CD1c-positive myeloid dendritic cell (primary cell): ENCODE results near the gene CRTC1.

Experiments
- DNase-seq: peaks from one replicate; pipeline ENCODE4 v3.0.0-alpha.2; 2016; ENCODE audit errors: extremely low spot score

The CRTC1 gene

DNA sequence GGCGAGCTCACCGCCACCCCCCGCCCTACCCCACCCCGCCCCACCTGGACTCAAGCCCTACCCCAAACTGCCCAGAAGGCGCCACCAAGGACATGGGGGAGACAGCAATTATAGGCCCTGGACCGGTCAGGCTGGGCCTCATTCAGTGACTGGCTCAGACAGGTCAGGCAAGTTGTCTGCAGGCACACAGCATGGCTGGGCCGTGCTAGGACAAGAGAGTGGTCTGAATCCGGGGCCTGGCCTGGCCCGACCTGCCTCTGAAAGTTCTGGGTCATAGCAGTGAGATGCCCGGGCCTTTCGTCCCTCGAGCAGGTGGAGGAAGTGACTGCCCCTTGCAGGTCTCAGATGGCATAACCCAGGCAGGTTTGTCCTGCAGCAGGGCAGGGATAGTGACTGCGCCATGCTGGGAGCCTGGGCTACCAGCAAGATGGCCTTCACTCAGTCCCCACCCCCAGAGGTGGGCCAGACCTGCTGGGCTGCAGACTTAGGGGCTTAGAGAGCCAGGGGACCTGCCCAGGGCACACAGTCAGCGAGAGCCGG, 86.6 kb downstream of the CRTC1 start:
- DNase-seq: no peak

DNA sequence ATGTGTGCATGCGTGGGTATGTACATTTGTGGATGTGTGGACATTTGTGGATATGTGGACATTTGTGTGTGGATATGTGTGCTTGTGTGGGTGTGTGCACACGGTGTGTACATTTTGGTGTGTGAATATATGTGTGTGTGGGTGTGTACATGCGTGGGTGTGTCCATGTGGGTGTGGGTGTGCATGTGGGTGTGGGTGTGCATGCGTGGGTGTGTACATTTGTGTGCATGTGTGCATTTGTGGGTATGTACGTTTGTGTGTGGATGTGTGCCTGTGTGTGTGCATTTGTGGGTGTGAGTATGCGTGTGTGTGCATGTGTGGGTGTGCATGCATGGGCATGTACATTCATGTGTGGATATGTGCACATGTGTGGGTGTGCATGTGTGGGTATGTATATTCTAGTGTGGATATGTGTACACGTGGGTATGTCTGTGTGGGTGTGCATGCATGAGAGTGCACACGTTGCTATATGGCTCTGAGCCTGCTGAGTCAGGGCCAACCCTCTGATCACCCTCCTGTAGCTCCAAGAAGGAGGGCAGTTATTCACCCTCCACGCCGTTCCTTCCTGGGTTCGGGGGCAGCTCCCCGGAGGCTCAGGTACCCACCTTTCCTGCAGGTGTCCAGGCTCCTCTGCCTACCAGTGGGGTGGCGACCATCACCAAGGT, 87.3 kb downstream of the CRTC1 start:
- no peak for DNase-seq

DNA sequence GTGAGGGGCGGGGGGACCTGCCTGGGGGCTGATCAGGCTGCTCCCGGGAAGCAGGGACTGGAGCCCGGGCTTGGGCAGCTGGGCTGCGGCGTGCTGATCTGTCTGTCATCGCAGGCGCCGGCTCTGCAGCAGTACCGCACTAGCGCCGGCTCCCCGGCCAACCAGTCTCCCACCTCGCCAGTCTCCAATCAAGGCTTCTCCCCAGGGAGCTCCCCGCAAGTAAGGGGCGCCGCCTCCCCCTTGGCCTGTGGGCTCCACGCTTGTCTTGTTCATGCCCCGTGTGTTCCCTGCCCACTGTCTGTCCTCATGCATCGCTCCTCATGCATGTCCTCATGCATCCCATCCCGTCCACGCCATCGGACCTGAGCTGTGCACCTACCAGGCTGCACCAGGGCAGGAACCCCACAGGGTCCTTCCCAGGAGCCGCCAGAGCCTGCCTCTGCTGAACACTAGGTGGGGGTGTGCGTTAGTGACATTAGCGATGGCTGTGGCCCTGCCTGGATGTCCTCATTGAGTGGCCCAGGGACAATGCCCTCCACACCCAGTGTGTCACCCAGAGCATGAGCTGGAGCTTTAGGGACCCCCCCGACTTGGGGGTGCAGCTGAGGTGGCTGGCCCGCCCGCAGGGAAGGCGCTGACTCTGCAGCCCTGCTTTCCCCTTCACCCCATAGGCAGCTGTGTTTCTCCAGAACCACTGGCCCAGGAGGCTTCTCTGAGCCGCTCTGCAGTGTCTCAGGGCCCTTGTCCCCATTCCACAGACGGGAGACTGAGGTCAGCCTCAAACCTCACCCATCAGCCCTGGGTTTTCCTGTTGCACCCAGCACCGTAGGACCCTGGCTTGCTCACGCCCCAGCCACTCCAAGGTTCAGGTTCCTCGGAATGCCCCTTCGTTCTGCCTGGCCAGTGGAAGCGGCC, 88.1 kb downstream of the CRTC1 start:
- no peak for DNase-seq

DNA sequence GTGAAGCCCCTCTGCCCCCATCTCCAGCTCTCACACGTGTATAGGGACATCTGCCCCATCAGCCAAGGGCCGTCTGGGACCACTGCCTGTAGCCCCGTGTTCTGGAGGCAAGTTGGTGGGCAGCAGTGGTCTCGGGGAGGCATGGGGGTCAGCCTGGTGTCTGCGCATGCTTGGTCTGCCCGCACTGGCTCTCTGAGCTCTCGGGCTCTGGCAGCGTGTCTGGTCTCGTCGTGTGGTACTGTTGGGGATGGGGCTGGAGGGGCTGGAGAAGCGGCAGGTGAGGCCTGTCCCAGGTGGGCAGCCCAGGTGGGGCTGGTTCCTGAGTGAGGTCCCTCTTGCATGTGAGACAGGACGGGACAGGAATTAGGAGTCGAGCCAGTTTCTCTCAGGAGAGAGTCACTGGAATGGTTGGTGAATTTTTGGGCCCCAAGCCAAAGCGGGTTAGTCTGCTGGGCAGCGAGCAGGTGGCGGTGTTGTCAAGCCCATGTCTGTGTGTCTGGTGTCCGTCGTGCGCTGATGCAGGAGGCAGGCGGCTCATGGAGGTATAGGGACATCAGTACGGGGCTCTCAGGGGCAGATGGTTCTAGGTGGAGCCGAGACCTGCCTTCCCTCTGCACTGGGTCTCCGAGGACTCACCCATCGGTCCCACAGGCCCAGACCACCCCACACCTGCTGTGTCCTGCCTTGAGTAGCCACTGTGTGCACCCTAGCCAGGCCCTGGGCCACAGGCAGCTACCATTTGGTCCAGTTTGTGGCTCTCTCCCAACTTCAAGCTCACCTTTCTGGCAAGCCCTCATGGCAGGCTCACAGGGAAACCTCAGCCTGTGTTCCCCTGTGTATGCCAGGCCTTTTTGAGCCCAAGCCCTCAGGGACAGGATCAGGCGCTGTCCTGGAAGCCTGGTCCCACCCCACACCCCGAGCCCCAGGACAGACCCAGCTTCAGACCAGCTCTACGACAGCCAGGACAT, 89.4 kb downstream of the CRTC1 start:
- no peak for DNase-seq

DNA sequence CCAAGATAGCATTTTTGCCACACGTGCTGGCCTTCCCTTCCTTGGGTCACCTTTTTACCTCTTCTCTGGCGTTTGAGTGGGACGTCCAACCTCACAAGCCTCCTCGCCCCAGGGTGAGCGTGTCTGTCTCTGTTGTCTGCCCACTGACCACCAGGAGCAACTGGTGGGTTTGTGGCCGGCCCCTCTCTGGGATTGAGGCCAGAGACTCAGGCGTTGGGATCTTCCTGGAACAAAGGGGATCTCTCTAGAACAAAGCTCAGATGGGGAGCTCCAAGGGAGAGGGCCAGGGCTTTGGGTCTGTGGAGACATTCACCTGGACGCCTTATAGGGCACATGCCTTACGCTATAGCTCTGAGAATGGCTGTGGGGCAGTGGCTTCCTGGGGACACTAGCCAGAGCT, 90.2 kb downstream of the CRTC1 start:
- no peak for DNase-seq

DNA sequence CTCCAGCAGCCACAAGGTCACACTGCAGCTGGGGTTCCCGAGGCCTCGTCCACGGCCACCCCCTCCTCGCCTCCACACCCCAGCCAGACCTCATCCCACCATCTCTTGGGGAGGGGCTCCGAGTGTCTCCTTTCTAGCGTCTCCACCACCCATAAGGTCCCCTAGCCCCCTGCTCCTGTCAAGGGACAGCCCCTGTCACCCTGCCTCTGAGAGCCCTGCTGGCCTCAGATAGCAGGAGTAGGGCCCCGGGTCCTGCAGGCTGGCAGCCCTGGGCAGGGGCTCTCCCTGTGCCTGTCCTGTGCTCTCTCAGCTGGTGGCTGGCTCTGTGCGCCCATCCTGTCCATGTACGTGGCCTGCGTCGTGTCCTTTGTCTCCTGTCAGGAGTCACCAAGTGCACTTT, 90.6 kb downstream of the CRTC1 start:
- no peak for DNase-seq

DNA sequence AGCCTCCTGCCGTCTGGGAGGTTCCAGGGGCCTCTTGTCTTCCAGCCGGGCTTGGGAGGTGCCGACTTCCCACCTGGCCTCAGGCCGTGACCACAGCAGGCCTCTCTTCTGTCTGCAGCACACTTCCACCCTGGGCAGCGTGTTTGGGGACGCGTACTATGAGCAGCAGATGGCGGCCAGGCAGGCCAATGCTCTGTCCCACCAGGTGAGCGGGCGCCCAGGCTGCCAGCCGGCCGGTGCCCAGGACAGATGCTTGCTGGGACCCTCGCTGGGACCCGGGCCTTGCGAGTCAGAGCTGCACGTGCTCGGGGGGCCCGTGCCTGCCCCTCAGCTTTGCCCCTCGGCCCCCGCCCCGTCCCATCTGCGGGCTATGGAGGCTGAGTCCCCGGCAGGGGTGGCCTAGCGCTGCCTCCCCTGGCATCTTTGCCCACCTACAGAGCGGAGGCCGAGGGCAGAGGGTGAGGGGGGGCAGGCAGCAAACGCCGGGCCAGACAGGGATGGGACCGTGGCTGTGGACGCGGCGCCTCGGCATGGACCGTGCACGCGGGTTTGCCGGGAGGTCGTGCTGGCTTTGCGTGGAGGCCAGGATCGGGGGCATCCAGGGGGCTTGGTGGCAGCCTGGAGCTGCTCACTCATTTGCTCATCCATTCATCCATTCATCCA, 91.4 kb downstream of the CRTC1 start:
- DNase-seq: no peak

DNA sequence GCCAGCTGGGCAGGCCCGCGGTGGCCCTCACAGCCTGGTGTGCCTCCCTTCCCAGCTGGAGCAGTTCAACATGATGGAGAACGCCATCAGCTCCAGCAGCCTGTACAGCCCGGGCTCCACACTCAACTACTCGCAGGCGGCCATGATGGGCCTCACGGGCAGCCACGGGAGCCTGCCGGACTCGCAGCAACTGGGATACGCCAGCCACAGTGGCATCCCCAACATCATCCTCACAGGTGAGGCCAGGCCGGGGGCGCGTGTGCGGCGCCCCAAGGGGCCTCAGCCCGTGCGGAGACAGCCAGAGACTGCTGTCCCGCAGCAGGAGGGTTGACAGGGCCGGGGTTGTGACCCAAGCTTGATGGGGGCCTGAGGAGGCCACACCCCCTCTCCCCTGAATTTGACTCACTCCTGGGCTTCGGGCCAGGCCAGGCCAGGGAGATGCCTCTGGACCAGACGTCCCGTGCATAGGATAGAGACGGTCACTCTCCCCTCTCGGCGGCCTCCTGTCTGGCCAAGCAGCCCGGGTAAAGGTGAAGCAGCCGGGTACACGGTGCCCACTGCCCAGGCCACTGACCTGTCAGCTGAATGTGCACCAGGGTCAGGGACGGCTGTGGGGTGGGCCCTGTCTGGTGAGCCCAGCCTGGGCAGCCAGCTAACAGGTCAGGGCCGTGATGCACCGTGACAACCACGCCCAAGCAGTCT, 92.3 kb downstream of the CRTC1 start:
- no peak for DNase-seq

DNA sequence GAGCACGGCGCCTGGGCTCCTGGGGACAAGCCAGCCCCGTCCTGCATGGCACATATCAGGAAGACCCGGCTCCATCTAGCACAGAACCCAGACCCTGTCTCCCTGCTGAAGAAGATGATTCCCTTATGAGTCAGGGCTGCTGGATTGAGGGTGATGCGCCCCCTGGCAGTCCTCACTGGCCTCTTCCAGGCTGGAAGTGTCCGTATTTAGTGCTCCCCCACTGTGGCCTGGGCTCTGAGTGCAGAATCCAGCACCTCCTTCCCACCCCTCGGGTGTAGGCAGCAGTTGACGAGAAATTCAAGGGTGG, 92.8 kb downstream of the CRTC1 start:
- no peak for DNase-seq

DNA sequence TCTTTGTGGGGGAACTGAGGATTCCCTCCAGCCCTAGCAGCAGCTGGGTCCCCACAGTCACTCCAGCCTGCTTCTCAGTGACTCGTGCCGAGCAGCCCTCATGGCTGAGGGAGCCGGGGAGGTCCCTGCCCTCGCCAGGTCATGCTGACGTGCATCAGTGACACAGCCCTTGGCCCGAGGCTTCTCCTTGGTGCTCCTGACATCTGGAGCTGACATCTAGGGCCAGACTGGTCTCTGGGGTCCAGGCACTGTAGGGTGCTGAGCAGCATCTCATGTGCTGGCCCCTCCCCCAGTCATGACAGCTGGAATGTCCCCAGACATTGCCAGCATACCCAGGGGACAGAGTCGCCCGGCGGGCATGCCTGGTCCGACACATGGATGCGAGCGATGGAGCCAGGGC, 93.3 kb downstream of the CRTC1 start:
- DNase-seq: no peak

DNA sequence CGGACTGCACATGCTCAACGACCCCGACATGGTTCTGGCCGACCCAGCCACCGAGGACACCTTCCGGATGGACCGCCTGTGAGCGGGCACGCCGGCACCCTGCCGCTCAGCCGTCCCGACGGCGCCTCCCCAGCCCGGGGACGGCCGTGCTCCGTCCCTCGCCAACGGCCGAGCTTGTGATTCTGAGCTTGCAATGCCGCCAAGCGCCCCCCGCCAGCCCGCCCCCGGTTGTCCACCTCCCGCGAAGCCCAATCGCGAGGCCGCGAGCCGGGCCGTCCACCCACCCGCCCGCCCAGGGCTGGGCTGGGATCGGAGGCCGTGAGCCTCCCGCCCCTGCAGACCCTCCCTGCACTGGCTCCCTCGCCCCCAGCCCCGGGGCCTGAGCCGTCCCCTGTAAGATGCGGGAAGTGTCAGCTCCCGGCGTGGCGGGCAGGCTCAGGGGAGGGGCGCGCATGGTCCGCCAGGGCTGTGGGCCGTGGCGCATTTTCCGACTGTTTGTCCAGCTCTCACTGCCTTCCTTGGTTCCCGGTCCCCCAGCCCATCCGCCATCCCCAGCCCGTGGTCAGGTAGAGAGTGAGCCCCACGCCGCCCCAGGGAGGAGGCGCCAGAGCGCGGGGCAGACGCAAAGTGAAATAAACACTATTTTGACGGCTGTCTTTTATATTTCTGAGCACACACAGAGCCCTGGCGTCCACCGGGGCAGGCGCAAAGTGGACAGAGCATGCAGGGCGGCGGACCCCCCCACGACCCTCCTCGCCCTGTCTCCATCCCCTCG, 94.0 kb downstream of the CRTC1 start:
- no peak for DNase-seq

DNA sequence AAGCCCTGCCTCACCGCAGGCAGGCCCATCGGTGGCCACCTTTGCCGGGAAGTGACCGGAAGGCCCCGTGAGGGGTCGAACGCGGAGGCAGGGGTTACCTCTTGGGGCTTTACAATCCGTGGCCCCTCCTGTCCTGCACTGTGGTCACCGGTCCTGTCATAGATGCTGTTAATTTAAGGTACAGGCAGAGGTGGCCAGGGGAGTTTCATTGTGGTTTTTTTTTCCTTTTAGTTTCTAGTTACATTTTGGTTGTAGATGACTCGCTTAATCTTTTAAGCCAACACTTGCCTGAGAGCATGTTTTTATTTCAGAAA, 94.6 kb downstream of the CRTC1 start:
- no peak for DNase-seq

DNA sequence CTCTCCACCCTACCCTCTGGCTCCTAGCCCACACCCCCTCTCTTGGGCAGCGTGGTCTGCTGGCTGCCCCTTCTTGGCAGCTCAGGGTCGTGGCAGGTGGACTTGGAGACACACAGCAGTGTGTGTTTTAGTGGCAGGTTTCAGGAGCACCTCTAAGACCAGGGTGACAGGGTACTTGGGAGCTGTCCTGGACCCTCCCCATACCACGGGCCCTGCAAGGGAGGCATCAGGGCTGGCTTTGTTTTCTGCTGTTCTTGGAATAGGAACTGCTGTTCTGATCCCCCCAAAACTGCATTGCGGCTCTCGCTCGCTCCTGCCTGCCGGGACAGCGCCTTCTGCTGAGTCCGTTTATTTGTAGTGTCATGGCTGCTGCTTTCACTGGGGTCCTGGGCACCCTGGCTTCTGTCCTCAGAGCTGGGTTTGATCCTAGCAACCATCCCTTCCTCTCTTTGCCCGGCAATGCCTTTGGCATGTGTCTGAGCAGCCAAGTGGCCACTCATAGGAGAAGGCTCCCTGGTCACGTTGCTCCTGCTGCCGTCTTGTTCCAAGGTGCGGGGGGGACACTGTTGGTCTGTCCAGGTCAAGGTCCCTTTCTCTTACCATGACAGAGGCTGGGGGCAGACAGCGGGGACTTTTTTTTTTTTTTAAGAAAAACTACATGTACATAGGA, 95.5 kb downstream of the CRTC1 start:
- no peak for DNase-seq

DNA sequence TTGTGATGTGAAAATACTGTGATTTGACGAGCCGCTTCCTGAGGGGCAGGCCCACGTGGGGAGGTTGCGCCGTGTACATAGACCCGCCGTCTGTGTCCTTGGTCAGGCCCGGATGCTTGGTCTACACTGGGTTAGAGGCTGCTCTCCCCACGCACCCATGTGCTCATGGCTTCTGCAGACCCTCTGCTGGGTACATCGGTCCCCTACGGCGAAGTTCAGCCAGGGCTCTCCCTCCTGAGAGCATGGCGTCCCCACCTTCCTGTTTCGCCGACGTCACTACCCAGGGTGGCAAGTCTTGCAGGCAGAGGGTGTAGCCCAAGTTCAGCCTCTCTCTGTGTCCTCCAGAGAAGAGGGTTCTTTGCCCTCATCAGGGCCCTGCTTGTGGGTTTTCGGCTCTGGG, 96.6 kb downstream of the CRTC1 start:
- no peak for DNase-seq

DNA sequence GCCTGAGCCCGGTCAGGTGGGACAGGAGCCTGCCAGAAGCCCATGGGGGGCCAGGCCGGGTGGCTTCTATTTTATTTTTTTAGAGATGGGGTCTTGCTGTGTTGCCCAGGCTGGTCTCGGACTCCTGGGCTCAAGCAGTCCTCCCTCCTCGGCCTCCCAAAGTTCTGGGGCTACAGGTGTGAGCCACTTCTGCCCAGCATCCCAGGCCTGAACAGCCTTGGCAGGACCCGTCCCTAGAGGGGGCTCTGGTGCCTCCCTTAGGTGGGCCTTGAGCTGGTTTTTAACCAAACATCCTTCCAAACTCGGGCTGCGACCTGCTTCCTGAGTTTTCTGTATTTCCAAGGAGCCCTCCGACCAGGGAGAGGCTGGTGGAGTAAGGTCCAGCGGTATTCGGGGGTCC, 97.2 kb downstream of the CRTC1 start:
- DNase-seq: no peak

DNA sequence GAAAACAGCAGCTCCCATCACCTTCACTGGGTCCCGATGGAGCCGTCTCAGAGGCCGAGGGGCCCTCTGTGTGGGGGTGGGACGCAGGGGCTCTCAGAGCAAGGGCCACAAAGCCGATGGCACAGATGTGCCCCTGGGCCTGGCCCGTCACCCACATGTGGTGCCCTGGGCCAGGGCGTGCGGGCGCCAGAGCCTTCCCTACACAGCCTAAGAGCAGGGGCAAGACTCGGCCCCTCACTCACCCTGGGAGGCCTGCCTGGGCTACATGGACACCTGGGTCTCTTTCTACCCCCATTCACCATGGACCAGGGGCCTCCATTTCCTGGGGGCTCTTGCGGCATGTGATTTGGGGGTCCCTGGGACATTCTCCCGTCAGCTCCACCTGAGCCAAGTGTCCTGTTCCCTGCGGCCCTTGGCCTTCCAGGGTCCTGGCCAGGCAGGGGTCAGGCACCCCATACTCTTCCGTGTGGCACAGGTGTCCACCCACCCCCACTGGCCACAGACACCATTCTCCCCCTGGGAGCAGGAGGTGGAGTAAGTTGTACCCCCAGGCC, 97.6 kb downstream of the CRTC1 start:
- DNase-seq: no peak

DNA sequence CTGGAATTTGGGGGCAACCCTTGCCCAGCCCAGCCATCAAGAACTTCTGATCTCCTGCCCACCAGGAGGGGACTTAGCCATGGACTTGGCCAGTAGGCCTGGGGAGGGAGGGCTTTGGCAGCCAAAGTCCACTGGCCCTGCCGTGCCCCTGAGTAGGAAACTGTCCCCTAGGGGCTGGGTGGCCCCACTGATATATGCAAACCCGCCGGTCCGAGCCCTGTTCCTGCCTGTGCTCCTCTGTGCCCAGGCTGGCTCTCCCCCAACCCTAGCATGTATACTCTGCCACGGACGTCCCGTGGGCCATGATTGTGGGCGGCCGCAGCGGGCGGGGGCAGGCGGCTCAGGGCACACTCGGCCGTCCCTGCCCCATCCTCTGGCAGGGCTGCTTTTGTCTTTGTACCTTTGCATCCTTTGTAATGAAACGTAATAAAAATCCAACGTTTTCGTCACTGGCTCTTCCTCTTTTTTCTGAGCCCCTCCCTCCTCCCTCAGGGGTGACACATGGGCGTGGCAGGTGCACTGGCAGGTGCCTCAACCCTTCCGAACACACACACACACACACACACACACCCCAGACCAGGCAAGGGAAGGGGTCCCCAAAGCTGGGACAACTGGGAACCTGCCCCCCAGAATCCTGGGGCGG, 98.5 kb downstream of the CRTC1 start:
- DNase-seq: no peak

DNA sequence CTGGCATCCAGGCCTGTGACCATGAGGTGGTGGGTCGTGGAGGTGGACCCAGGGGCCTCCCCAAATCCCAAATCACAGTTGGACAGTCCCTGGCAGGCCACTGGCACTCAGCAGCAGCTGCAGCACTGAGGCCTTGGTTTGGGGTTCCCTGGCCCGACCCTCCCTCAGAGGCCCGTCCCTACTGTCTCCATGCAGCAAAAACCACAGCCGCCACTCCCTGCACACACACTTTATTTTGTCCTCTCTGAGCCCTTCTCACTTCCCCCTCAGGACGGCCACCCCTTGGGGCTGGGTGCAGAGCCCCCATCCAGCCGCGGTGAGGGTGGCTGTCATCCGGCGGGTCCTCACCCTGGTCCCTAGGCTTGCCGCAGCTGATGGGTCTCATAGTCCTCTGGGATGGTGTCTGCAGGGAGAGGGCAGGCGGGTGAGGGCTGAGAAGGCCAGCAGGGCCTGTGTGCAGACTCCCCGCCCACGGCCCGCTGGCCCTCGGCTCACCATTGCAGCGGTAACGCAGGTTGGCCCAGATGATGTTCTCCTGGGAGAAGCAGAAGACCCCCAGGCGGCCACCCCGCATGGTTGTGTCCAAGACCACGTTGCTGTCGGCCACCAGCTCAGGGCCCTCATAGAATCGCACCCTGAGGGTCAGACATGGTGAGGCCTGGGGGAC, 99.2 kb downstream of the CRTC1 start:
- no peak for DNase-seq
